Measurements from ENCODE around the gene KCNG2.
A peak's percentile ranks its signal among the peaks of the same experiment; 100 is the strongest.

KCNG2 gene

DNA sequence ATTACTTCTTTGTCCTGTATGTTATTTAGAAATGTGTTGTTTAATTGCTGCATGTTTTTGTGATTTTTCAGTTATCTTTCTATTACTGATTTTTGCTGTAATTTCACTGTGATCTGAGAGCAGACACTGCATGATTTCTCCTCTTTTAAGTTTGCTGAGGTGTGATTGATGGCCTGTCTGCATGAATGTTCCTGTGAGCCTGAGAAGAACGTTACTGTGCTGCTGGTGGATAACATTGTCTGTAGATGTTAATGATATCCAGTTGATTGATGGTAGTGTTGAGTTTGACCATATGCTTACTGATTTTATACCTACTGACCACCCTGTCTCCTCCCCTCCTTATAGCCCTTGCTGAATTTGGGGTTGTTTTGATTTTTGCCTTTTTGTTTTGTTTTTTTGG is 37.4 kb upstream of the KCNG2 start (continued):
- TF ChIP-seq EGR2 (tag by site-specific recombination; IDR thresholded peaks at IDR 0.05; ENCODE audit: low read depth) (no peak), ZBTB21 (tag by site-specific recombination; IDR thresholded peaks at IDR 0.05) (no peak)

DNA sequence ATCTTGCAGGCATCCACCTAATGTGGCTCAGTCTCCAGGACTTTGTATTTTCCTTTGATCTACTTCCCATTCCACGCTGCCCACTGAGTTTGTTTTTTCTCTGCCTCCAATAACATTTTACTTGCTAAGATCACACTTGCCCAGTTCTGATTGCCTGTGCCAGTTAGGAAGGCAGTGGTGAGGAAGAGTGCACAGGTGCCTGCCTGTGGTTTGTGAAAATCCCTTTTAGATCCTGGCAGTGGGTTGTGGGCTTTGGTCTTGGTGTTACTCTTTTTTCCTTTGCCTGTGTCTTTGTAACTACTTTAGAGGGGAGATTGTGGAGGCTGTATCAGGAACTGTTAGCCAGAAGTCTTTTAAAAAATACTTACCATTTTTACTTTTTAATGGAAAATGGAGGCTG is 36.9 kb upstream of the KCNG2 start:
- no peaks in the 10 kb centered on the region for H3K4me1 ChIP-seq (ENCODE audit: control insufficient read depth, insufficient read depth, low read length)
- no peaks in the 10 kb centered on the region for H3K36me3 ChIP-seq (ENCODE audit: control insufficient read depth in 2 of 2, insufficient read depth in 1 of 2, low read length in 2 of 2)
- ChIA-PET CTCF (no interaction called here), POLR2A (no interaction called here)
- no peaks in the 10 kb centered on the region for H3K9me3 ChIP-seq (ENCODE audit: control insufficient read depth, insufficient read depth, low read depth, low read length)
- TF ChIP-seq ZNF707 (tag by site-specific recombination; IDR thresholded peaks at IDR 0.05), result no peak
- no peak for TF ChIP-seq PBX3 (CRISPR knock-in tag; IDR thresholded peaks at IDR 0.05)
- TF ChIP-seq ZNF585B (tag by site-specific recombination; IDR thresholded peaks at IDR 0.05), result no peak
- TF ChIP-seq ZBTB17 (tag by site-specific recombination; IDR thresholded peaks at IDR 0.05), result no peak
- no peak overlapping the region for H3K27ac ChIP-seq (ENCODE audit: extremely low read depth, low read depth, low read length)
- H3K4me3 ChIP-seq (ENCODE audit: low read depth, low read length), result no peak overlapping the region

DNA sequence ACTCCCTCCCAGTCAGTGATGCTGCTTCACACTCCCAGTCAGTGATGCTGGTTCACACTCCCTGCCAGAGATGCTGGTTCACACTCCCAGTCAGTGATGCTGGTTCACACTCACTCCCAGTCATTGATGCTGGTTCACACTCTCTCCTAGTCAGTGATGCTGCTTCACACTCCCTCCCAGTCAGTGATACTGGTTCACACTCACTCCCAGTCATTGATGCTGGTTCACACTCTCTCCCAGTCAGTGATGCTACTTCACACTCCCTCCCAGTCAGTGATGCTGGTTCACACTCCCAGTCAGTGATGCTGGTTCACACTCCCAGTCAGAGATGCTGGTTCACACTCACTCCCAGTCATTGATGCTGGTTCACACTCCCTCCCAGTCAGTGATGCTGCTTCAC is 34.3 kb upstream of the KCNG2 start:
- TF ChIP-seq, protein P1, sequence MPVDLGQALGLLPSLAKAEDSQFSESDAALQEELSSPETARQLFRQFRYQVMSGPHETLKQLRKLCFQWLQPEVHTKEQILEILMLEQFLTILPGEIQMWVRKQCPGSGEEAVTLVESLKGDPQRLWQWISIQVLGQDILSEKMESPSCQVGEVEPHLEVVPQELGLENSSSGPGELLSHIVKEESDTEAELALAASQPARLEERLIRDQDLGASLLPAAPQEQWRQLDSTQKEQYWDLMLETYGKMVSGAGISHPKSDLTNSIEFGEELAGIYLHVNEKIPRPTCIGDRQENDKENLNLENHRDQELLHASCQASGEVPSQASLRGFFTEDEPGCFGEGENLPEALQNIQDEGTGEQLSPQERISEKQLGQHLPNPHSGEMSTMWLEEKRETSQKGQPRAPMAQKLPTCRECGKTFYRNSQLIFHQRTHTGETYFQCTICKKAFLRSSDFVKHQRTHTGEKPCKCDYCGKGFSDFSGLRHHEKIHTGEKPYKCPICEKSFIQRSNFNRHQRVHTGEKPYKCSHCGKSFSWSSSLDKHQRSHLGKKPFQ (tag by site-specific recombination; IDR thresholded peaks at IDR 0.05), result peak; percentile 98
- TF ChIP-seq MYNN (tag by site-specific recombination; IDR thresholded peaks at IDR 0.05; ENCODE audit: borderline replicate concordance), result no peak
- CTCF ChIA-PET, result interaction anchor here (0.5 kb wide), 1 partner anchor 107 kb away, joined by 4 read pairs; no protein-coding TSS in a partner anchor
- no peaks in the 10 kb centered on the region; the same call in 1 of the 2 replicates for H3K9me3 ChIP-seq (ENCODE audit: control insufficient read depth, insufficient read depth, low read depth, low read length)
- no peak overlapping the region for H3K27ac ChIP-seq (ENCODE audit: extremely low read depth, low read depth, low read length)
- POLR2A ChIA-PET, result no interaction called here
- H3K4me1 ChIP-seq (ENCODE audit: control insufficient read depth, insufficient read depth, low read length), result no peaks in the 10 kb centered on the region
- H3K4me3 ChIP-seq (ENCODE audit: low read depth, low read length), result no peak overlapping the region
- H3K36me3 ChIP-seq (ENCODE audit: control insufficient read depth in 2 of 2, insufficient read depth in 1 of 2, low read length in 2 of 2), result no peaks in the 10 kb centered on the region

DNA sequence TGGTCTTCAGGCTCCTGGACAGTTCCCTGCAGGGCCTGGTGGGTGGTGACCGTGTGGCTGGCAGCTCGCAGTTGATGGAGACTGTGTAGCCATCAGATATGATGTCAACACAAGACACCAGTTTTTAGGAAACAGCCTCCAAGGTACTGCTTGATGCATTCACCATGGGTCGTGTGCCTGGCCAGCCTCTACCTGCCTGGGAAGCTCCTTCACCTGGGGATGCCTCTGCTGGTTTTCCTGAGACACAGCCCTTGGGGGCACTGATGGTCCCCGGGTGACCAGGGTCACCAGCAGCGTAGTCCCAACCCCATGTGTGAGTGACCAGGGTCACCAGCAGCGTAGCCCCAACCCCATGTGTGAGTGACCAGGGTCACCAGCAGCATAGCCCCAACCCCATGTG is 33.6 kb upstream of the KCNG2 start:
- Histone ChIP-seq H3K9me3 (ENCODE audit: control insufficient read depth, insufficient read depth, low read depth, low read length) (no peaks in the 10 kb centered on the region; the same call in 1 of the 2 replicates), H3K4me3 (ENCODE audit: low read depth, low read length) (no peak overlapping the region), H3K4me1 (ENCODE audit: control insufficient read depth, insufficient read depth, low read length) (no peaks in the 10 kb centered on the region), H3K36me3 (ENCODE audit: control insufficient read depth in 2 of 2, insufficient read depth in 1 of 2, low read length in 2 of 2) (no peaks in the 10 kb centered on the region), H3K27ac (ENCODE audit: extremely low read depth, low read depth, low read length) (no peak overlapping the region)
- CTCF ChIA-PET, result no interaction called here
- POLR2A ChIA-PET, result no interaction called here
- no peak for TF ChIP-seq ZBTB7A (tag by site-specific recombination; IDR thresholded peaks at IDR 0.05; ENCODE audit: low read depth)
- TF ChIP-seq ZNF660 (tag by site-specific recombination; IDR thresholded peaks at IDR 0.05), result no peak
- no peak for TF ChIP-seq FEZF1 (tag by site-specific recombination; IDR thresholded peaks at IDR 0.05)
- TF ChIP-seq, protein P2, sequence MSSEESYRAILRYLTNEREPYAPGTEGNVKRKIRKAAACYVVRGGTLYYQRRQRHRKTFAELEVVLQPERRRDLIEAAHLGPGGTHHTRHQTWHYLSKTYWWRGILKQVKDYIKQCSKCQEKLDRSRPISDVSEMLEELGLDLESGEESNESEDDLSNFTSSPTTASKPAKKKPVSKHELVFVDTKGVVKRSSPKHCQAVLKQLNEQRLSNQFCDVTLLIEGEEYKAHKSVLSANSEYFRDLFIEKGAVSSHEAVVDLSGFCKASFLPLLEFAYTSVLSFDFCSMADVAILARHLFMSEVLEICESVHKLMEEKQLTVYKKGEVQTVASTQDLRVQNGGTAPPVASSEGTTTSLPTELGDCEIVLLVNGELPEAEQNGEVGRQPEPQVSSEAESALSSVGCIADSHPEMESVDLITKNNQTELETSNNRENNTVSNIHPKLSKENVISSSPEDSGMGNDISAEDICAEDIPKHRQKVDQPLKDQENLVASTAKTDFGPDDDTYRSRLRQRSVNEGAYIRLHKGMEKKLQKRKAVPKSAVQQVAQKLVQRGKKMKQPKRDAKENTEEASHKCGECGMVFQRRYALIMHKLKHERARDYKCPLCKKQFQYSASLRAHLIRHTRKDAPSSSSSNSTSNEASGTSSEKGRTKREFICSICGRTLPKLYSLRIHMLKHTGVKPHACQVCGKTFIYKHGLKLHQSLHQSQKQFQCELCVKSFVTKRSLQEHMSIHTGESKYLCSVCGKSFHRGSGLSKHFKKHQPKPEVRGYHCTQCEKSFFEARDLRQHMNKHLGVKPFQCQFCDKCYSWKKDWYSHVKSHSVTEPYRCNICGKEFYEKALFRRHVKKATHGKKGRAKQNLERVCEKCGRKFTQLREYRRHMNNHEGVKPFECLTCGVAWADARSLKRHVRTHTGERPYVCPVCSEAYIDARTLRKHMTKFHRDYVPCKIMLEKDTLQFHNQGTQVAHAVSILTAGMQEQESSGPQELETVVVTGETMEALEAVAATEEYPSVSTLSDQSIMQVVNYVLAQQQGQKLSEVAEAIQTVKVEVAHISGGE (tag by site-specific recombination; conservative IDR thresholded peaks at IDR 0.05; ENCODE audit: low read depth), result no peak
- TF ChIP-seq ZNF792 (tag by site-specific recombination; IDR thresholded peaks at IDR 0.05), result no peak
- no peak for TF ChIP-seq GLIS1 (tag by site-specific recombination; IDR thresholded peaks at IDR 0.05)
- TF ChIP-seq PRDM2 (tag by site-specific recombination; IDR thresholded peaks at IDR 0.05; ENCODE audit: borderline replicate concordance), result no peak
- TF ChIP-seq ZNF24 (tag by site-specific recombination; IDR thresholded peaks at IDR 0.05), result no peak
- no peak for TF ChIP-seq HOXD13 (CRISPR knock-in tag; IDR thresholded peaks at IDR 0.05; ENCODE audit: borderline replicate concordance)
- no peak for TF ChIP-seq ZNF558 (tag by site-specific recombination; IDR thresholded peaks at IDR 0.05)
- no peak for TF ChIP-seq MYNN (tag by site-specific recombination; IDR thresholded peaks at IDR 0.05; ENCODE audit: borderline replicate concordance)
- TF ChIP-seq GLI2 (tag by site-specific recombination; IDR thresholded peaks at IDR 0.05; ENCODE audit: borderline replicate concordance, low read depth), result no peak
